Measurements from ENCODE around the gene PKMYT1.

- TF ChIP-seq CTCF (conservative IDR thresholded peaks at IDR 0.05; ENCODE audit: low read length) (no peak), EZH2phosphoT487 (IDR thresholded peaks at IDR 0.05; ENCODE audit: borderline replicate concordance, low read depth, low read length) (no peak)
Measured at GRCh38 chr16:3004319-3004718, 24.1 kb upstream of the PKMYT1 start.
